OCI-M2 (cell line): ENCODE data around the gene UBAP1L.

ENCODE experiments used
- DNase-seq: peaks from one replicate; lab custom pipeline; 2025; ENCODE audit not compliant: unreplicated experiment; lab: John Stamatoyannopoulos, UW

The UBAP1L gene

GRCh38 chr15:65067317-65067644 is 47.7 kb downstream of the UBAP1L start:
- no peak for DNase-seq

GRCh38 chr15:65066635-65067316 is 48.2 kb downstream of the UBAP1L start:
- no peak for DNase-seq

- no peak for DNase-seq
Measured at GRCh38 chr15:65066001-65066634, 48.9 kb downstream of the UBAP1L start.

DNA sequence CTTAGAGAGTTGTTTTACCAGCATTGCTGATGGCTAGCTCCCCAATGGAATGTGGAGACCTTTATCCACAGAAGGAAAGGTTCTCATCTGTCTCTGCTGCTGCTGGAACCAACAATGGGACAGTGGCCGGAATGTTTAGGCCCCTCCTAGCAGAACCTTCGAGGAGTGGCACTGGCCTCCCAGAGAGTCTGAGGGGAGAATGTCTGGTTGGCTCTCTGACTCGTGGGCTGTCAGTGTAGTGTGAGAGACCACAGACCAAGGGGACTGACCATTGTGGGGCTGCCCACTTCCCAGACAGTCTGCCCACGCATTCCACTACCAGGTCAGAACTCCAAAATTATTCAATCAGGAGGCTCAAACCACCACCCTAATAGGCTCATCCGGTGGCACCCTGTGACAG is 52.3 kb downstream of the UBAP1L start:
- no peak for DNase-seq

GRCh38 chr15:65062061-65062460 is 52.9 kb downstream of the UBAP1L start:
- no peak for DNase-seq

GRCh38 chr15:65060641-65061397 is 54.2 kb downstream of the UBAP1L start:
- DNase-seq, result no peak

- DNase-seq, result no peak
Measured at GRCh38 chr15:65059931-65060596, 54.9 kb downstream of the UBAP1L start.

GRCh38 chr15:65059369-65059750 is 55.6 kb downstream of the UBAP1L start:
- no peak for DNase-seq

- no peak for DNase-seq
Measured at GRCh38 chr15:65058394-65059368, 56.3 kb downstream of the UBAP1L start.

DNA sequence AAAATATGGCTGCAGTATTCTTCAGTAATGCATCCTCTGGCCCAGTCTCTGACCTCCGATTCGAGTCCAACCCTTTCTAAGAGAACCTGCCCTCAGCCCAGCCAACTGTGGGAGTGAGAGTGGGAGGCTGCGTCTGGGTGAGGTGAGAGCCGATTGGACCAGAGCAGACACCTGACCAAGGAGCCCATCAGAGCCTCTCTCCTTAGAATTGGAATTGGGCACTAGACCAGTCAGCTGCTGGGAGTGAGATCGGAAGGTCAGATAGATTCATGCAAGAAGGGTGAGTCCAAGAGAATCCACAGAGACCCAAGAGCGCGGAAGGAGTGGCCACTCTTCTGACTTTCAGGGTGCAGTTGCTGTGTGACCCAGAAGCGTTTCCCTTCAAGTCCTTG is 57.5 kb downstream of the UBAP1L start:
- DNase-seq, result no peak

GRCh38 chr15:65056868-65057548 is 58.0 kb downstream of the UBAP1L start:
- DNase-seq, result no peak

DNA sequence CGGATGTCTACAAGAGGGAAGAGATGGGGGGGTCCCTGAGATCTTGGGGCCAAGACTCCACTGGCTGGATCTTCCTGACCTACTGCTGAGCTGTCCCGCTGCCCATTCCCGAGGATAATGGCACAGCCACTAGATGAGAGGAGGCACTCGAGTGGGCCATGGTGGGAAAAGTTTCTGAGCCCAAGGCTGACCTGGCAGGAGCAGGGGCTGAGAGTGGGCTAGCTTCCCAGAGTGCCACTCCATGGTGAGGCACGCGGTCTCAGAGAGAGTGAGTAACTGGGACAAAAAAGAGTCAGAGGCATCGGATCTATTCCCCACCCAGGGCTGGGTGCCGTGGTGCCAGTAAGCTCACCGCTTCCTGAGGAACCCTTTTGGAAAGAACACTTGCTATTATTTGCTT is 58.9 kb downstream of the UBAP1L start:
- DNase-seq, result no peak

GRCh38 chr15:65055201-65055870 is 59.7 kb downstream of the UBAP1L start:
- no peak for DNase-seq

- DNase-seq, result peak; percentile 19
Measured at GRCh38 chr15:65054333-65055200, 60.4 kb downstream of the UBAP1L start.

DNA sequence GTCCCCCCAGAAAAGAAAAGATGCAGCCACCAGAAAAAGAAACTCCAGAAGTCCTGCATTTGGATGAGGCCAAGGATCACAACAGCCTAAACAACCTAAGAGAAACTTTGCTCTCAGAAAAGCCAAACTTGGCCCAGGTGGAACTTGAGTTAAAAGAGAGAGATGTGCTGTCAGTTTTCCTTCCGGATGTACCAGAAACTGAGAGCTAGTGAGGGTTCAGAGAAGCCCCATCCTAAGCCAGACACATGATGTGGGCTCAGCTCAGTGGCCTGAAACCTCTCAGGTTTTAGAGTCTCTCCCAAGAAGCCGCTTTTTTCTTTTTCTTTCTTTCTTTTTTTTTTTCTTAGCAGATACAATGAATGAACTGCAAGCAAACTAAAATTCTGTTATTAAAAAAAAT is 62.0 kb downstream of the UBAP1L start:
- no peak for DNase-seq

GRCh38 chr15:65051266-65051665 is 63.7 kb downstream of the UBAP1L start:
- DNase-seq, result no peak

DNA sequence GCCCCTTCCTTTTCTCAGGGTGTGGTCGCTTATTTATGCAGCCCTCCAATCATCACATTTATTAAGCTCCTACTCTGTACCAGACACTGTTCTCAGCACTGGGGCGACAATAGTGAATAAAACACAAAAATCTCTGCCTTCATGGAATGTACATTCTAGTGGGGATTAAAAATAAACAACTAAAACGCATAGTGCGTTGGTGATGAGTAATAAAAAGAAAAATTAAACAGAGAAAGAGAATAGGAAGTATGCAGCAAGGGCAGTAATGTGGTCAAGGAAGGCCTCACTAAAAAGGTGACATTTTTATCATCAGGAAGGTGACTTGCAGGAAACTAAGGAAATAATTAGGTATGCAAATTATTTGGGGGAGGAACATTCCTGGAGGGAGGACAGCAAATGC is 64.7 kb downstream of the UBAP1L start:
- no peak for DNase-seq

GRCh38 chr15:65049418-65049840 is 65.6 kb downstream of the UBAP1L start:
- peak; percentile 74 for DNase-seq

- no peak for DNase-seq
Measured at GRCh38 chr15:65048241-65048640, 66.8 kb downstream of the UBAP1L start.
